K562 (cell line): ENCODE measurements around the gene CYP2W1. TPM values are rescaled to one million over a fixed set of nuclear protein-coding genes. Genes with fewer than 3 reads are reported as not detected.

Source experiments
- COPS2 ChIP-seq: fragments of 450-650 bp; conservative IDR thresholded peaks from 2 replicates; pipeline ENCODE4 v1.6.1; 2016; ENCODE audit warnings: mild to moderate bottlenecking, moderate library complexity
- CREB3L1 ChIP-seq: fragments of 450-650 bp; IDR thresholded peaks from 2 replicates; pipeline ENCODE4 v1.6.1; 2014; ENCODE audit warnings: low read depth, mild to moderate bottlenecking, moderate library complexity, borderline replicate concordance
- EP400 ChIP-seq: fragments of 450-650 bp; IDR thresholded peaks from 2 replicates; pipeline ENCODE4 v1.6.1; 2017; ENCODE audit warnings: antibody characterized with exemption, mild to moderate bottlenecking, moderate library complexity
- ESRRA ChIP-seq: fragments of 450-650 bp; IDR thresholded peaks from 2 replicates; pipeline ENCODE4 v1.6.1; 2014; ENCODE audit warnings: low read depth, mild to moderate bottlenecking, moderate library complexity, borderline replicate concordance
- HCFC1 ChIP-seq: IDR thresholded peaks from 2 replicates; pipeline ENCODE4 v1.6.1; 2012; ENCODE audit warnings: low read depth, low read length, improper control_type of control experiment
- MAFK ChIP-seq: IDR thresholded peaks from 2 replicates; pipeline ENCODE4 v1.6.1; 2011; ENCODE audit warnings: low read length, improper control_type of control experiment
- MCM5 ChIP-seq: fragments of 450-650 bp; IDR thresholded peaks from 2 replicates; pipeline ENCODE4 v1.6.1; 2016; ENCODE audit warnings: low read depth
- NFATC3 ChIP-seq: fragments of 450-650 bp; IDR thresholded peaks from 2 replicates; pipeline ENCODE4 v1.6.1; 2017; ENCODE audit warnings: mild to moderate bottlenecking
- NRF1 ChIP-seq, 2 experiments: fragments of 450-650 bp; IDR thresholded peaks in 1 of 2; conservative IDR thresholded peaks in 1 of 2; 2 replicates each; pipeline ENCODE4 v1.6.1; 2014; ENCODE audit warnings: mild to moderate bottlenecking in 2 of 2
- PHF20 ChIP-seq: fragments of 450-650 bp; IDR thresholded peaks from 2 replicates; pipeline ENCODE4 v1.6.1; 2018; ENCODE audit not compliant: partially characterized antibody
- PRPF4 ChIP-seq: fragments of 200-400 bp; formaldehyde crosslinking; IDR thresholded peaks from one replicate; pipeline ENCODE4 v1.6.1; 2017; ENCODE audit warnings: low read length, low read depth, mild to moderate bottlenecking; ENCODE audit not compliant: insufficient read depth, poor library complexity, severe bottlenecking
- TEAD4 ChIP-seq, 2 experiments: sonication (generic) in 1 of 2; formaldehyde crosslinking in 1 of 2; IDR thresholded peaks; 2 replicates each; pipeline versions ENCODE4 v1.6.1 to v1.8.0; 2012 to 2022; ENCODE audit warnings: borderline replicate concordance in 1 of 2, inconsistent platforms in 1 of 2, low read length in 1 of 2, mild to moderate bottlenecking in 1 of 2, missing genetic modification reagents in 1 of 2
- WHSC1 ChIP-seq: IDR thresholded peaks from one replicate; pipeline ENCODE4 v1.6.1; 2012; ENCODE audit warnings: low read length, control low read depth, inconsistent platforms
- ZBTB7A ChIP-seq: IDR thresholded peaks from 2 replicates; pipeline ENCODE4 v1.6.1; 2011; ENCODE audit warnings: low read depth, mild to moderate bottlenecking, low read length, moderate library complexity, borderline replicate concordance; ENCODE audit not compliant: control insufficient read depth
- ZNF134 ChIP-seq: fragments of 250-450 bp; sonication (Bioruptor Pico); conservative IDR thresholded peaks from 2 replicates; pipeline ENCODE4 v1.4.0; 2020
- ZNF232 ChIP-seq: sonication (generic); formaldehyde crosslinking; IDR thresholded peaks from 2 replicates; pipeline ENCODE4 v1.8.0; 2022; ENCODE audit warnings: mild to moderate bottlenecking, missing genetic modification reagents
- ZNF347 ChIP-seq: fragments of 450-650 bp; formaldehyde crosslinking; IDR thresholded peaks from 2 replicates; pipeline ENCODE4 v1.4.0; 2020; ENCODE audit warnings: low read depth, mild to moderate bottlenecking, moderate library complexity
- ZNF707 ChIP-seq: fragments of 250-450 bp; sonication (Bioruptor Pico); conservative IDR thresholded peaks from 2 replicates; pipeline ENCODE4 v1.8.0; 2022; ENCODE audit warnings: inconsistent platforms, mild to moderate bottlenecking, moderate library complexity
- polyA plus RNA-seq, 8 experiments: library from polyadenylated mRNA; depleted of rRNA in 4 of 8; stranded (reverse) in 5 of 8; unstranded in 3 of 8; fragments of >200 nt; fragmentation: Nextera tagmentation in 2 of 8; fragmentation: Illumina TruSeq in 1 of 8; extraction: Ambion mirVana in 2 of 8; extraction: Trizol in 1 of 8; gene quantifications; 2 replicates each; pipeline versions ENCODE4 v1.2.1 to v1.2.3, GENCODE V29; 2011 to 2014; ENCODE audit warnings: inconsistent platforms in 1 of 8, missing spikeins in 1 of 8
- total RNA-seq, 7 experiments: library from RNA; depleted of rRNA in 6 of 7; stranded (reverse); fragments of >200 nt in 6 of 7; fragmentation: Illumina TruSeq in 2 of 7; extraction: Trizol in 2 of 7; gene quantifications; 2 replicates each; pipeline versions ENCODE4 v1.2.1 to v1.2.3, GENCODE V29; 2011 to 2021; ENCODE audit warnings: low replicate concordance in 1 of 7
- TF ChIP-seq, protein P1 (sequence below): conservative IDR thresholded peaks from 2 replicates; pipeline ENCODE4 v1.6.1; 2011; ENCODE audit warnings: low read depth, mild to moderate bottlenecking, low read length; ENCODE audit not compliant: control insufficient read depth

CYP2W1 gene
- total and polyA plus RNA-seq, 9 of the 15 experiments (the other 6 are each of a cell fraction or from before 2014, with no cell fraction given): not detected

GRCh38 chr7:1028044-1028770, 45.2 kb downstream of the CYP2W1 start (continued):
- TF ChIP-seq EP400 (no peak), MCM5 (no peak), ZNF707 (no peak), PRPF4 (no peak), MAFK (no peak), NFATC3 (no peak), HCFC1 (0 out of 2 replicates have a peak, but pooled peaks have one; percentile 15), ZBTB7A (peak; percentile 78; the same call in 1 of the 2 replicates), TEAD4 (IDR thresholded peaks at IDR 0.05; ENCODE audit: low read length) (no peak), TEAD4 (CRISPR knock-in tag; IDR thresholded peaks at IDR 0.05; ENCODE audit: borderline replicate concordance) (no peak), NRF1 (conservative IDR thresholded peaks at IDR 0.05 in 1 of 2, IDR thresholded peaks at IDR 0.05 in 1 of 2) (peak; percentile 92 to 93), WHSC1 (no peak), CREB3L1 (no peak), ZNF347 (no peak), COPS2 (no peak), PHF20 (no peak), ESRRA (no peak; the same call in 1 of the 2 replicates), ZNF232 (no peak), ZNF134 (CRISPR knock-in tag) (no peak)
- TF ChIP-seq, protein P1, sequence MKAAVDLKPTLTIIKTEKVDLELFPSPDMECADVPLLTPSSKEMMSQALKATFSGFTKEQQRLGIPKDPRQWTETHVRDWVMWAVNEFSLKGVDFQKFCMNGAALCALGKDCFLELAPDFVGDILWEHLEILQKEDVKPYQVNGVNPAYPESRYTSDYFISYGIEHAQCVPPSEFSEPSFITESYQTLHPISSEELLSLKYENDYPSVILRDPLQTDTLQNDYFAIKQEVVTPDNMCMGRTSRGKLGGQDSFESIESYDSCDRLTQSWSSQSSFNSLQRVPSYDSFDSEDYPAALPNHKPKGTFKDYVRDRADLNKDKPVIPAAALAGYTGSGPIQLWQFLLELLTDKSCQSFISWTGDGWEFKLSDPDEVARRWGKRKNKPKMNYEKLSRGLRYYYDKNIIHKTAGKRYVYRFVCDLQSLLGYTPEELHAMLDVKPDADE: no peak
